Fibroblast of villous mesenchyme (primary cell): Measurements from ENCODE around the gene MBTPS2. TPM values are rescaled to one million over a fixed set of nuclear protein-coding genes. Genes with fewer than 3 reads are reported as not detected.

Experiments
- DNase-seq: peaks from one replicate; pipeline ENCODE4 v3.0.0-alpha.2; 2010; ENCODE audit warnings: low read depth
- H3K4me3 ChIP-seq: 2 replicates; pipeline ENCODE4 v1.5.1; 2011; ENCODE audit warnings: low read depth, mild to moderate bottlenecking, low read length
- CTCF ChIP-seq: IDR thresholded peaks from 2 replicates; pipeline ENCODE4 v1.5.1; 2012; ENCODE audit warnings: low read depth, mild to moderate bottlenecking, low read length; ENCODE audit not compliant: insufficient read depth
- small RNA-seq: library from RNA; depleted of rRNA; stranded (forward); fragments of <200 nt; gene quantifications from one replicate; pipeline ENCODE3, GENCODE V24; 2012
- total RNA-seq: library from RNA; depleted of rRNA; stranded (reverse); fragments of >200 nt; gene quantifications from 2 replicates; pipeline ENCODE4 v1.2.3, GENCODE V29; 2012

Gene MBTPS2
- total RNA-seq, 1 donor: 11.2 TPM

DNA sequence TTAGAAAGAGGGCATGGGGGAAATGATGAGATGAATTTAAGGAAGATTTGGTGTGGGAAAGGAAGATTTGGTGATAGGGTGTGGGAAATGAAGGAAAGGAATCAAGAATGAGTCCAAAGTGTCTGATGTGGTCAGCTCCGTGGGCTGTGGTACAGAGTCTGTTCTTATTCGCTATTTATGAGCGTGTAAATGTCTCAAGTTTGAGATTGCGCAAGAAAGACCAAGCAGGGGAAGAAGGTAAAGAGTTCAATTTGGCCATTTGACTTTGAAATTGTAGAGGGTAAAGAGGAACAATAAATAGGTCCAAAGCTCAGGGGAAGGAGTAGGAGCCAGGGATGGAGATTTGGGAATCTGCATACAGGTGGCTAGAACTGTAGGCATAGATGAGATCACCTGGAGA lies 89.8 kb downstream of the MBTPS2 start:
- no peak for TF ChIP-seq CTCF
- DNase-seq: peak; percentile 43
- H3K4me3 ChIP-seq: no peak overlapping the region

GRCh38 chrX:21930986-21931385 lies 91.6 kb downstream of the MBTPS2 start:
- no peak for TF ChIP-seq CTCF
- H3K4me3 ChIP-seq: no peak overlapping the region
- no peak for DNase-seq

DNA sequence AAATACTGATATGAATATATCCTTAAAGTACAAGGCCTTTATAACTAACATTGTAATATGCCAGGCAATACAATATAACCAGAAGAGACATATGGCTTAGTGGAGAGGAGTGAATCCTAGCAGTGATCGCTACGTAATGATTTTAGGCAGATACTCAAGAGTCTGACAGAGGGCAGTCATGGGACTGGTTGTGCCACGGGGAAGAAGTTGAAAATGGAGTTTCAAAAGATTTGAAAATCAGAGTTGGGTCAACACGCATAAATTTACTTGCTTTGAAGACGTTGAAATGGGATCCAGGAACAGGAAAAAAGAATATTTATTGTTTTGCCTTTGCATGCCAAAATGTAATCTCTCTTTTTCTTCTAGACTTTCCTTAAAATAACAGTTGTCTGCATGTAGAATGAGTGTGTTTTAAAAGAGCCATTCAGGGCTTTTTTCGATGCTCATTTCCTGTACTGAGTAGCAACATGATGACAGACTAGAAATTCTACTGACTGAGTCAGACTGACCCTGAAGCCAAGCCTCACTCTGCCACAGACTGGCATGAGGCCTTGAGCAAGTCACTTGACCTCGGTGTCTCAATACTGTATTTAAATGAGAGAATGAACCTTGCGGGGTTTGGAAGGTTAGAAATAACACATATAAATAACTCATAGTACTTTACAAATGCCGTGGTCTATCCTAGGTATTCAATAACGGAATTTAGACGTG lies 93.0 kb downstream of the MBTPS2 start:
- H3K4me3 ChIP-seq: no peak overlapping the region
- peak; percentile 79 for DNase-seq
- no peak for TF ChIP-seq CTCF

GRCh38 chrX:21933077-21933476 lies 93.7 kb downstream of the MBTPS2 start:
- TF ChIP-seq CTCF: no peak
- no peak overlapping the region for H3K4me3 ChIP-seq
- no peak for DNase-seq

DNA sequence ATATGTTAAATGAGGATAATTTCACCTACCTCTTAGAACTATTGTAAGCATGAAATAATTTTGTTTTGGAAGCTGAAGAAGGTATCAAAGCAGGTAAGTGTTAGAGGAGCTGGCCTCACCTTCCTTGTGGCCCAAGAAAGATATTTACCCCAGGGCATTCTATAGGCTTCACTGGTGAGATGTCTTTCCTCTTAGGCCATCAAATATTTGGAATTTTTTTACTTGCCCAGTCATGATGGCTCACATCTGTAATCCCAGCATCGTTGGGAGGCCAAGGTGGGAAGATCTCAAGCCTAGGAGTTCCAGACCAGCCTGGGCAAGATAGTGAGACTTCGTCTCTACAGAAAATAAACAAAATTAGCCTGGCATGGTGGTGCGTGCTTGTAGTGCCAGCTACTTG lies 95.0 kb downstream of the MBTPS2 start:
- TF ChIP-seq CTCF: no peak
- H3K4me3 ChIP-seq: no peak overlapping the region
- no peak for DNase-seq

Small RNA genes within 50 kb of the gene (small RNA-seq; reads per million reads assigned to genes)
- not detected for gene U73479.1

Other genes with a start within 250 kb of the MBTPS2 start
- not detected in 2 replicates for gene KLHL34, start 181.3 kb upstream of the MBTPS2 start, total RNA-seq
- not detected in 2 replicates for gene SMPX, start 81.5 kb upstream of the MBTPS2 start, total RNA-seq
- gene YY2, start 16.4 kb downstream of the MBTPS2 start, total RNA-seq: 1.6 and 1.7 TPM in 2 replicates
- gene SMS, start 101.1 kb downstream of the MBTPS2 start, total RNA-seq: 133 and 190 TPM in 2 replicates
- gene PHEX, start 192.7 kb downstream of the MBTPS2 start, total RNA-seq: 0.43 and 0.97 TPM in 2 replicates